Mesenchymal stem cell (in vitro differentiated cells and primary cell): ENCODE results near the gene RBFOX2.

Source experiments
- DNase-seq: peaks from one replicate; pipeline ENCODE4 v3.0.0-alpha.2; 2013
- H2AFZ ChIP-seq: one replicate; pipeline ENCODE4 v1.6.1; 2013; ENCODE audit warnings: low read depth, mild to moderate bottlenecking, control low read depth, inconsistent platforms, low read length, moderate library complexity
- H2AK5ac ChIP-seq: 2 replicates; pipeline ENCODE4 v1.6.1; 2013; ENCODE audit warnings: low read length, moderate library complexity, mild to moderate bottlenecking, inconsistent platforms; ENCODE audit not compliant: severe bottlenecking
- H2BK120ac ChIP-seq: one replicate; pipeline ENCODE4 v1.6.1; 2013; ENCODE audit warnings: low read depth, mild to moderate bottlenecking, inconsistent platforms, low read length, moderate library complexity
- H2BK12ac ChIP-seq, 2 experiments: one replicate each; pipeline ENCODE4 v1.6.1; 2013; ENCODE audit warnings: inconsistent platforms in 2 of 2, low read length in 2 of 2, mild to moderate bottlenecking in 2 of 2, moderate library complexity in 2 of 2, control low read depth in 1 of 2
- H2BK15ac ChIP-seq: one replicate; pipeline ENCODE4 v1.6.1; 2013; ENCODE audit warnings: mild to moderate bottlenecking, low read depth, inconsistent platforms; ENCODE audit not compliant: poor library complexity, severe bottlenecking
- H2BK5ac ChIP-seq: 2 replicates; pipeline ENCODE4 v1.6.1; 2013; ENCODE audit warnings: low read depth, mild to moderate bottlenecking, low read length, control low read depth, inconsistent platforms; ENCODE audit not compliant: poor library complexity, severe bottlenecking
- H3K14ac ChIP-seq, 2 experiments: one replicate each; pipeline ENCODE4 v1.6.1; 2013; ENCODE audit warnings: inconsistent platforms in 2 of 2, low read length in 2 of 2, control low read depth in 1 of 2, mild to moderate bottlenecking in 1 of 2, moderate library complexity in 1 of 2
- H3K18ac ChIP-seq, 2 experiments: one replicate each; pipeline ENCODE4 v1.6.1; 2013; ENCODE audit warnings: inconsistent platforms in 2 of 2, low read length in 2 of 2, control low read depth in 1 of 2, low read depth in 1 of 2, mild to moderate bottlenecking in 1 of 2
- H3K23ac ChIP-seq, 2 experiments: one replicate each; pipeline ENCODE4 v1.6.1; 2013; ENCODE audit warnings: inconsistent platforms in 2 of 2, low read length in 2 of 2, mild to moderate bottlenecking in 2 of 2, moderate library complexity in 2 of 2, control low read depth in 1 of 2
- H3K27ac ChIP-seq: 2 replicates; pipeline ENCODE4 v1.5.1; 2013; ENCODE audit warnings: mild to moderate bottlenecking, moderate library complexity, low read length, control low read depth, inconsistent platforms; ENCODE audit not compliant: poor library complexity, severe bottlenecking
- H3K27me3 ChIP-seq, 2 experiments: 2 replicates each; pipeline versions ENCODE4 v1.6.1 to v1.7.0; 2013; ENCODE audit warnings: low read length in 2 of 2, mild to moderate bottlenecking in 2 of 2, moderate library complexity in 2 of 2, control low read depth in 1 of 2, inconsistent platforms in 1 of 2; ENCODE audit not compliant: control insufficient read depth in 1 of 2, insufficient read depth in 1 of 2
- H3K36me3 ChIP-seq, 2 experiments: 2 replicates each; pipeline versions ENCODE4 v1.6.1 to v1.7.0; 2013; ENCODE audit warnings: low read length in 2 of 2, control low read depth in 1 of 2, inconsistent platforms in 1 of 2, low read depth in 1 of 2, mild to moderate bottlenecking in 1 of 2; ENCODE audit not compliant: insufficient read depth in 2 of 2, control insufficient read depth in 1 of 2
- H3K4ac ChIP-seq, 2 experiments: one replicate each; pipeline ENCODE4 v1.6.1; 2013; ENCODE audit warnings: inconsistent platforms in 2 of 2, low read length in 2 of 2, mild to moderate bottlenecking in 2 of 2, moderate library complexity in 2 of 2, control low read depth in 1 of 2, low read depth in 1 of 2
- H3K4me1 ChIP-seq: 2 replicates; pipeline ENCODE4 v1.6.1; 2013; ENCODE audit warnings: low read depth, low read length, control low read depth; ENCODE audit not compliant: control insufficient read depth, insufficient read depth
- H3K4me2 ChIP-seq: 2 replicates; pipeline ENCODE4 v1.6.1; 2013; ENCODE audit warnings: low read length, mild to moderate bottlenecking, inconsistent platforms; ENCODE audit not compliant: poor library complexity, severe bottlenecking
- H3K4me3 ChIP-seq, 2 experiments: 2 replicates each; pipeline versions ENCODE4 v1.5.1 to v1.7.0; 2013; ENCODE audit warnings: low read length in 2 of 2, mild to moderate bottlenecking in 2 of 2, control low read depth in 1 of 2, low read depth in 1 of 2; ENCODE audit not compliant: insufficient read depth in 1 of 2
- H3K79me1 ChIP-seq: replicated peaks from 2 replicates; pipeline ENCODE4 v1.6.1; 2013; ENCODE audit warnings: mild to moderate bottlenecking, control low read depth, low read length, inconsistent platforms; ENCODE audit not compliant: poor library complexity, severe bottlenecking
- H3K9ac ChIP-seq: 2 replicates; pipeline ENCODE4 v1.7.0; 2013; ENCODE audit warnings: mild to moderate bottlenecking, low read length, moderate library complexity
- H3K9me3 ChIP-seq: 2 replicates; pipeline ENCODE4 v1.7.0; 2013; ENCODE audit warnings: mild to moderate bottlenecking, low read length; ENCODE audit not compliant: control insufficient read depth
- H4K8ac ChIP-seq: one replicate; pipeline ENCODE4 v1.6.1; 2013; ENCODE audit warnings: inconsistent platforms, mild to moderate bottlenecking, low read length, moderate library complexity
- H4K91ac ChIP-seq: one replicate; pipeline ENCODE4 v1.6.1; 2013; ENCODE audit warnings: mild to moderate bottlenecking, low read length, inconsistent platforms
- WGBS: methylation state at CpG from one replicate; pipeline ENCODE4 v1.1.7; 2013; ENCODE audit warnings: mixed read lengths; 5-methylcytosine and 5-hydroxymethylcytosine counted together

The RBFOX2 gene

GRCh38 chr22:35824256-35824655 lies 204.4 kb downstream of the RBFOX2 start:
- Histone ChIP-seq H3K36me3 (peaks cover 6% of the 10 kb centered on the region in 2 experiments), H2BK5ac (no peak overlapping the region), H3K9me3 (no peaks in the 10 kb centered on the region), H3K27ac (no peak overlapping the region), H3K4me3 (no peak overlapping the region), H3K9ac (no peak overlapping the region), H4K91ac (no peak overlapping the region), H2AK5ac (no peak overlapping the region), H2BK15ac (no peak overlapping the region), H3K18ac (no peak overlapping the region), H3K4me2 (no peak overlapping the region), H3K27me3 (no peaks in the 10 kb centered on the region), H3K79me1 (peaks cover 7% of the 10 kb centered on the region), H2BK120ac (no peak overlapping the region), H2BK12ac (no peak overlapping the region), H3K4me1 (no peaks in the 10 kb centered on the region), H3K23ac (no peak overlapping the region), H2AFZ (no peak overlapping the region), H3K14ac (no peak overlapping the region), H3K4ac (no peak overlapping the region), H4K8ac (no peak overlapping the region)
- DNase-seq, result no peak
- WGBS, result 100% methylated on average over 1 of the region's 2 CpGs

- H2BK12ac ChIP-seq, result no peak overlapping the region
- no peak overlapping the region for H3K4ac ChIP-seq
- H3K23ac ChIP-seq, result no peak overlapping the region
- no peak overlapping the region for H3K14ac ChIP-seq
- no peak overlapping the region for H2BK15ac ChIP-seq
- no peak overlapping the region for H4K8ac ChIP-seq
- no peak overlapping the region for H3K4me3 ChIP-seq
- no peak overlapping the region for H3K18ac ChIP-seq
- H3K36me3 ChIP-seq, result peaks cover 6 to 10% of the 10 kb centered on the region in 2 experiments
- no peak overlapping the region for H2BK5ac ChIP-seq
- no peak for DNase-seq
- H3K27me3 ChIP-seq, result no peaks in the 10 kb centered on the region
- H3K27ac ChIP-seq, result no peak overlapping the region
- H3K79me1 ChIP-seq, result peaks cover 9% of the 10 kb centered on the region
- no CpG with 5 or more reads among the region's 1 CpG for WGBS
- no peak overlapping the region for H2AK5ac ChIP-seq
- no peak overlapping the region for H4K91ac ChIP-seq
- H3K4me1 ChIP-seq, result peaks cover 2% of the 10 kb centered on the region
- no peak overlapping the region for H2BK120ac ChIP-seq
- H3K9ac ChIP-seq, result no peak overlapping the region
- no peak overlapping the region for H2AFZ ChIP-seq
- no peaks in the 10 kb centered on the region for H3K9me3 ChIP-seq
- H3K4me2 ChIP-seq, result no peak overlapping the region
These were observed 207.0 kb downstream of the RBFOX2 start for GRCh38 chr22:35821654-35822053.

- peaks cover 9% of the 10 kb centered on the region for H3K79me1 ChIP-seq
- no peak overlapping the region for H3K4me2 ChIP-seq
- H3K9me3 ChIP-seq, result no peaks in the 10 kb centered on the region
- H3K36me3 ChIP-seq, result peaks cover 7 to 16% of the 10 kb centered on the region in 2 experiments
- H2AFZ ChIP-seq, result no peak overlapping the region
- H2AK5ac ChIP-seq, result no peak overlapping the region
- peaks cover 2% of the 10 kb centered on the region for H3K4me1 ChIP-seq
- WGBS, result no CpG with 5 or more reads among the region's 1 CpG
- H3K23ac ChIP-seq, result no peak overlapping the region
- no peak overlapping the region for H3K9ac ChIP-seq
- no peak overlapping the region for H2BK5ac ChIP-seq
- H2BK15ac ChIP-seq, result no peak overlapping the region
- H3K18ac ChIP-seq, result no peak overlapping the region
- no peak overlapping the region for H3K4ac ChIP-seq
- H4K8ac ChIP-seq, result no peak overlapping the region
- H2BK120ac ChIP-seq, result no peak overlapping the region
- H2BK12ac ChIP-seq, result no peak overlapping the region
- no peak overlapping the region for H3K27ac ChIP-seq
- H3K27me3 ChIP-seq, result no peaks in the 10 kb centered on the region
- no peak overlapping the region for H3K14ac ChIP-seq
- H4K91ac ChIP-seq, result no peak overlapping the region
- H3K4me3 ChIP-seq, result no peak overlapping the region
- no peak for DNase-seq
These were observed 209.2 kb downstream of the RBFOX2 start for GRCh38 chr22:35819421-35819820.

- Histone ChIP-seq H2BK120ac (no peak overlapping the region), H3K4me1 (peaks cover 2% of the 10 kb centered on the region), H3K36me3 (peaks cover 7 to 19% of the 10 kb centered on the region in 2 experiments), H2BK5ac (no peak overlapping the region), H2AFZ (no peak overlapping the region), H3K4me2 (no peak overlapping the region), H3K27me3 (no peaks in the 10 kb centered on the region), H3K9ac (no peak overlapping the region), H2AK5ac (no peak overlapping the region), H3K79me1 (peaks cover 9% of the 10 kb centered on the region), H4K91ac (no peak overlapping the region), H4K8ac (no peak overlapping the region), H3K14ac (no peak overlapping the region), H3K23ac (no peak overlapping the region), H3K9me3 (peaks cover under 1% of the 10 kb centered on the region), H3K27ac (no peak overlapping the region), H3K4ac (no peak overlapping the region), H2BK15ac (no peak overlapping the region), H3K18ac (no peak overlapping the region), H3K4me3 (no peak overlapping the region), H2BK12ac (no peak overlapping the region)
- WGBS, result no CpG with 5 or more reads among the region's 1 CpG
- DNase-seq, result no peak
These were observed 209.7 kb downstream of the RBFOX2 start for GRCh38 chr22:35818897-35819296.
